HG03095 (cell line): ENCODE data around the gene RAD51AP2.
"Not testable (repeated sequence)": the region's sequence is repeated elsewhere in the genome, so short reads cannot be mapped to it uniquely, and the experiment has no call there.

ENCODE experiments used
- ATAC-seq: cut with Tn5 transposase; IDR thresholded peaks from one replicate; pipeline ENCODE4 v1.9.1; 2021; ENCODE audit warnings: moderate library complexity; ENCODE audit not compliant: unreplicated experiment

RAD51AP2 gene

GRCh38 chr2:17518212-17519154 is at the start of gene RAD51AP2:
TSS of gene RAD51AP2 (minus strand) at chr2:17518440. CDS start at chr2:17518415, 25 bp downstream.
- ATAC-seq: peak; percentile 82

GRCh38 chr2:17565726-17566125 is 47.5 kb upstream of the RAD51AP2 start:
- not testable (repeated sequence) for ATAC-seq

GRCh38 chr2:17558878-17559277 is 40.6 kb upstream of the RAD51AP2 start:
- ATAC-seq: no peak

- ATAC-seq: no peak
These were observed 39.8 kb upstream of the RAD51AP2 start for GRCh38 chr2:17558053-17558452.

GRCh38 chr2:17557596-17557995 is 39.4 kb upstream of the RAD51AP2 start:
- ATAC-seq: no peak

- ATAC-seq: no peak
These were observed 36.9 kb upstream of the RAD51AP2 start for GRCh38 chr2:17555150-17555549.

GRCh38 chr2:17550907-17551306 is 32.7 kb upstream of the RAD51AP2 start:
- ATAC-seq: no peak

- no peak for ATAC-seq
These were observed 29.5 kb upstream of the RAD51AP2 start for GRCh38 chr2:17547737-17548136.

GRCh38 chr2:17547237-17547636 is 29.0 kb upstream of the RAD51AP2 start:
- no peak for ATAC-seq

GRCh38 chr2:17545680-17546613 is 27.7 kb upstream of the RAD51AP2 start:
- no peak for ATAC-seq

GRCh38 chr2:17544256-17544655 is 26.0 kb upstream of the RAD51AP2 start:
- no peak for ATAC-seq

GRCh38 chr2:17543848-17544247 is 25.6 kb upstream of the RAD51AP2 start:
- ATAC-seq: no peak

- no peak for ATAC-seq
These were observed 25.0 kb upstream of the RAD51AP2 start for GRCh38 chr2:17543131-17543660.

GRCh38 chr2:17542471-17542870 is 24.2 kb upstream of the RAD51AP2 start:
- ATAC-seq: no peak

GRCh38 chr2:17541531-17541950 is 23.3 kb upstream of the RAD51AP2 start:
- no peak for ATAC-seq

- ATAC-seq: no peak
These were observed 22.7 kb upstream of the RAD51AP2 start for GRCh38 chr2:17540813-17541530.

- ATAC-seq: no peak
These were observed 22.0 kb upstream of the RAD51AP2 start, which contains the start of gene VSNL1 for GRCh38 chr2:17540093-17540812. TSS of gene VSNL1 (plus strand) at chr2:17540696. CDS start at chr2:17592075, 51,379 bp downstream.

- ATAC-seq: no peak
These were observed 21.4 kb upstream of the RAD51AP2 start for GRCh38 chr2:17539611-17540092.

GRCh38 chr2:17538844-17539554 is 20.8 kb upstream of the RAD51AP2 start:
- ATAC-seq: peak; percentile 59
